HG03439 (cell line): ENCODE results near the gene CCDC136.

Experiments used
- ATAC-seq: cut with Tn5 transposase; IDR thresholded peaks from one replicate; pipeline ENCODE4 v1.9.1; 2021; ENCODE audit warnings: mild to moderate bottlenecking, moderate library complexity; ENCODE audit not compliant: unreplicated experiment

Gene CCDC136

GRCh38 chr7:128841921-128842673, 50.3 kb downstream of the CCDC136 start:
- ATAC-seq = no peak

GRCh38 chr7:128842674-128843641, 51.2 kb downstream of the CCDC136 start:
- no peak for ATAC-seq

- no peak for ATAC-seq
Observed at GRCh38 chr7:128843938-128844621, 52.3 kb downstream of the CCDC136 start.

- ATAC-seq = no peak
Observed at GRCh38 chr7:128844777-128845311, 53.1 kb downstream of the CCDC136 start.

- no peak for ATAC-seq
Observed at GRCh38 chr7:128845475-128845874, 53.7 kb downstream of the CCDC136 start.

- ATAC-seq = no peak
Observed at GRCh38 chr7:128845987-128846386, 54.2 kb downstream of the CCDC136 start.

- ATAC-seq = no peak
Observed at GRCh38 chr7:128846781-128847444, 55.1 kb downstream of the CCDC136 start.

GRCh38 chr7:128847721-128848211, 56.0 kb downstream of the CCDC136 start:
- no peak for ATAC-seq

GRCh38 chr7:128848289-128849155, 56.8 kb downstream of the CCDC136 start:
- no peak for ATAC-seq

GRCh38 chr7:128849156-128849515, 57.4 kb downstream of the CCDC136 start:
- ATAC-seq = no peak

GRCh38 chr7:128849804-128850490, 58.2 kb downstream of the CCDC136 start:
- ATAC-seq = no peak

- ATAC-seq = no peak
Observed at GRCh38 chr7:128852537-128853254, 60.9 kb downstream of the CCDC136 start.

GRCh38 chr7:128853799-128854198, 62.0 kb downstream of the CCDC136 start:
- no peak for ATAC-seq

GRCh38 chr7:128854396-128854795, 62.6 kb downstream of the CCDC136 start:
- ATAC-seq = no peak

- ATAC-seq = no peak
Observed at GRCh38 chr7:128855559-128855958, 63.8 kb downstream of the CCDC136 start.

- ATAC-seq = no peak
Observed at GRCh38 chr7:128856001-128856718, 64.4 kb downstream of the CCDC136 start.

GRCh38 chr7:128858380-128859231, 66.8 kb downstream of the CCDC136 start:
- no peak for ATAC-seq
